K562 (cell line): Measurements from ENCODE around the gene BRF1.

Experiments
- MAX ChIP-seq: sonication (generic); formaldehyde crosslinking; IDR thresholded peaks from 2 replicates; pipeline ENCODE4 v1.9.0; 2022; ENCODE audit warnings: mild to moderate bottlenecking, missing genetic modification reagents
- MLLT1 ChIP-seq, 2 experiments: fragments of 450-650 bp; IDR thresholded peaks; 2 replicates each; pipeline ENCODE4 v1.6.1; 2016
- SMARCC2 ChIP-seq: fragments of 450-650 bp; IDR thresholded peaks from 2 replicates; pipeline ENCODE4 v1.6.1; 2017; ENCODE audit warnings: antibody characterized with exemption, moderate library complexity, mild to moderate bottlenecking, low read depth
- STAG1 ChIP-seq: sonication (generic); formaldehyde crosslinking; IDR thresholded peaks from 2 replicates; pipeline ENCODE4 v1.5.0; 2020; ENCODE audit warnings: missing genetic modification reagents, borderline replicate concordance
- USF2 ChIP-seq: sonication (generic); formaldehyde crosslinking; IDR thresholded peaks from 2 replicates; pipeline ENCODE4 v1.5.0; 2020; ENCODE audit warnings: missing genetic modification reagents
- ZKSCAN8 ChIP-seq: fragments of 200-800 bp; sonication (Bioruptor generic); IDR thresholded peaks from 2 replicates; pipeline ENCODE4 v1.6.1; 2016; ENCODE audit warnings: missing genetic modification characterization, missing compliant biosample characterization

- no peak for TF ChIP-seq SMARCC2
- no peak for TF ChIP-seq USF2
- no peak for TF ChIP-seq MLLT1 (IDR thresholded peaks at IDR 0.05)
- no peak for TF ChIP-seq MAX (CRISPR knock-in tag)
- no peak for TF ChIP-seq ZKSCAN8 (CRISPR knock-in tag)
- no peak for TF ChIP-seq STAG1 (CRISPR knock-in tag)
Observed at GRCh38 chr14:105185973-105186372, 114.8 kb downstream of the BRF1 start.
